ENCODE data around the gene OR8D1.
A peak's percentile ranks its signal among the peaks of the same experiment; 100 is the strongest.
"Not testable (repeated sequence)": the region's sequence is repeated elsewhere in the genome, so short reads cannot be mapped to it uniquely, and the experiment has no call there.

The OR8D1 gene

GRCh38 chr11:124285610-124286344 lies 28.0 kb downstream of the OR8D1 start:
- DNase-seq (ENCODE audit: low read depth, low spot score) = no peak

GRCh38 chr11:124278261-124278660 lies 35.5 kb downstream of the OR8D1 start:
- no peak for DNase-seq (ENCODE audit: low read depth, low spot score)

GRCh38 chr11:124277804-124278203 lies 35.9 kb downstream of the OR8D1 start:
- DNase-seq (ENCODE audit: low read depth, low spot score) = peak; percentile 24

GRCh38 chr11:124277207-124277606 lies 36.5 kb downstream of the OR8D1 start:
- no peak for DNase-seq (ENCODE audit: low read depth, low spot score)

- DNase-seq (ENCODE audit: low read depth, low spot score) = no peak
These were observed 37.7 kb downstream of the OR8D1 start for GRCh38 chr11:124276081-124276480.

- DNase-seq (ENCODE audit: low read depth, low spot score) = no peak
These were observed 39.7 kb downstream of the OR8D1 start for GRCh38 chr11:124274000-124274399.

GRCh38 chr11:124270886-124271285 lies 42.9 kb downstream of the OR8D1 start:
- peak; percentile 3 for DNase-seq (ENCODE audit: low read depth, low spot score)

GRCh38 chr11:124265041-124265440 lies 48.7 kb downstream of the OR8D1 start:
- DNase-seq (ENCODE audit: low read depth, low spot score) = not testable (repeated sequence)

- no peak for DNase-seq (ENCODE audit: low read depth, low spot score)
These were observed 57.7 kb downstream of the OR8D1 start, which contains the start of gene OR8G5 for GRCh38 chr11:124256076-124256475. OR8G5 (plus strand) TSS chr11:124256376; CDS start chr11:124264932, 8,556 bp downstream.
